Kidney epithelial cell (primary cell): ENCODE data around the gene TENT5A. TPM values are rescaled to one million over a fixed set of nuclear protein-coding genes. Genes with fewer than 3 reads are reported as not detected.

Experiments used
- DNase-seq: peaks from one replicate; pipeline ENCODE4 v3.0.0-alpha.2; 2010; ENCODE audit warnings: low read depth
- H3K27me3 ChIP-seq: 2 replicates; pipeline ENCODE4 v1.6.0; 2011; ENCODE audit warnings: low read length; ENCODE audit not compliant: control insufficient read depth, insufficient read depth
- H3K36me3 ChIP-seq: 2 replicates; pipeline ENCODE4 v1.5.1; 2011; ENCODE audit warnings: low read length; ENCODE audit not compliant: control insufficient read depth, insufficient read depth
- H3K4me3 ChIP-seq: 2 replicates; pipeline ENCODE4 v1.5.1; 2011; ENCODE audit warnings: low read depth, mild to moderate bottlenecking, control low read depth, low read length
- total RNA-seq: library from RNA; depleted of rRNA; stranded (reverse); fragments of >200 nt; gene quantifications from 2 replicates; pipeline ENCODE4 v1.2.3, GENCODE V29; 2015
- TF ChIP-seq, protein P1 (sequence below): IDR thresholded peaks from 2 replicates; pipeline ENCODE4 v1.5.1; 2011; ENCODE audit warnings: mild to moderate bottlenecking, moderate library complexity, low read length, control low read depth, inconsistent platforms; ENCODE audit not compliant: insufficient read depth, poor library complexity, severe bottlenecking

Gene TENT5A
- total RNA-seq, 1 donor from 2014 or later, result 4.6 TPM

DNA sequence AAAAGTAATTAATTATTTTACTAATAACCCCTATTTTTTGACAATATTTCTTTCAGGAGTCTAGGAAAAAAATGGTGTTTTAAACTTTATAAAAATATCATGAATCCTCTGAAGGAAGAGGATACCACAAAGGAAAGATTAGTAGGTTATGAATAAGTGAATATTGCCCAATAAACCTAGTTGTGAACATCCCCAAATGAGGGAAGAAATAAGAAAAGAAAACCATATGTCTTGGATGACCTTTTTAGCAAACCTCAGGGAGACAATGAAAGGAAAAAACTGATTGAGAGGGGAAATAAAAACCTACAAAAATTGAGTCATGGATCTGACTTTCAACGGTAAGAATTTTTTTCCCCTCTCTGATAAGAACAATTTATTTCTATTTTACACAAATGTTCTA, 34.4 kb downstream of the TENT5A start:
- H3K27me3 ChIP-seq, result no peaks in the 10 kb centered on the region
- TF ChIP-seq, protein P1, sequence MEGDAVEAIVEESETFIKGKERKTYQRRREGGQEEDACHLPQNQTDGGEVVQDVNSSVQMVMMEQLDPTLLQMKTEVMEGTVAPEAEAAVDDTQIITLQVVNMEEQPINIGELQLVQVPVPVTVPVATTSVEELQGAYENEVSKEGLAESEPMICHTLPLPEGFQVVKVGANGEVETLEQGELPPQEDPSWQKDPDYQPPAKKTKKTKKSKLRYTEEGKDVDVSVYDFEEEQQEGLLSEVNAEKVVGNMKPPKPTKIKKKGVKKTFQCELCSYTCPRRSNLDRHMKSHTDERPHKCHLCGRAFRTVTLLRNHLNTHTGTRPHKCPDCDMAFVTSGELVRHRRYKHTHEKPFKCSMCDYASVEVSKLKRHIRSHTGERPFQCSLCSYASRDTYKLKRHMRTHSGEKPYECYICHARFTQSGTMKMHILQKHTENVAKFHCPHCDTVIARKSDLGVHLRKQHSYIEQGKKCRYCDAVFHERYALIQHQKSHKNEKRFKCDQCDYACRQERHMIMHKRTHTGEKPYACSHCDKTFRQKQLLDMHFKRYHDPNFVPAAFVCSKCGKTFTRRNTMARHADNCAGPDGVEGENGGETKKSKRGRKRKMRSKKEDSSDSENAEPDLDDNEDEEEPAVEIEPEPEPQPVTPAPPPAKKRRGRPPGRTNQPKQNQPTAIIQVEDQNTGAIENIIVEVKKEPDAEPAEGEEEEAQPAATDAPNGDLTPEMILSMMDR, result no peak
- H3K4me3 ChIP-seq, result no peak overlapping the region
- no peak for DNase-seq
- no peaks in the 10 kb centered on the region for H3K36me3 ChIP-seq

DNA sequence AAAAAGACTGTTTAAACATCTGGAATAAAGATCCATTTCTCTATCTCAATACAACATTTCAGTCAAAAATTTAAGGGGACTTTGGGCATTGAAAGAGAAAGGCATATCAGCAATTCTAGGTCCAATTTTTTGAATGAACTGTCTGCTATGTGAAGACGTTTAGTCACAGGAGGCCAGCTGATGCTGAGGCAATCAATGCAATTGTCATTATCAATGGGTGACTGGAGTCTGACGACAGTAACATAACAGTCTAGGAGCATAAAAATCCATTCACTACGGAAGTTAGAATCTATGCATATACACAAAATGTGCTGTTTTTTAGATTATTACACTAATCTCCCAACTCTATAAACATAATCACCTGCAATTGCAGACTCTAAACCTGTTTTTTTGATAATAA, 37.8 kb downstream of the TENT5A start:
- Histone ChIP-seq H3K27me3 (no peaks in the 10 kb centered on the region), H3K4me3 (no peak overlapping the region), H3K36me3 (no peaks in the 10 kb centered on the region)
- no peak for DNase-seq
- TF ChIP-seq, protein P1, result no peak

DNA sequence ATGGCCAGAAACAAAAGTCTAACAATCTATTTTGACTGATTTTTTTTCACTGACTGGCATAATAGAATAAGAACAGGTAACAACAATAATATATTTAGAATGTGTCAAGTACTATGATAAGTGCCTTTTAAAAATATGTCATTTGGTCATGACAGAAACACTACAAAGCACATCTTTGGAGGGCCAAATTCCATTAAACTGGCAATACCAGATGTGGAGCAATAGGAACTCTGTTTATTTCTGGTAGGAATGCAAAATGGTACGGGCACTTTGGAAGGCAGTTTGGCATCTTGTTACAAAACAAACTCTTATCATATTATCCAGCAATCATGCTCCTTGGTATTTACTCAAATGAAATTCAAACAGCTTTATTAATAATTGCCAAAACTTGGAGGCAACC, 39.3 kb downstream of the TENT5A start:
- no peaks in the 10 kb centered on the region for H3K36me3 ChIP-seq
- TF ChIP-seq, protein P1, result no peak
- DNase-seq, result no peak
- no peak overlapping the region for H3K4me3 ChIP-seq
- no peaks in the 10 kb centered on the region for H3K27me3 ChIP-seq

DNA sequence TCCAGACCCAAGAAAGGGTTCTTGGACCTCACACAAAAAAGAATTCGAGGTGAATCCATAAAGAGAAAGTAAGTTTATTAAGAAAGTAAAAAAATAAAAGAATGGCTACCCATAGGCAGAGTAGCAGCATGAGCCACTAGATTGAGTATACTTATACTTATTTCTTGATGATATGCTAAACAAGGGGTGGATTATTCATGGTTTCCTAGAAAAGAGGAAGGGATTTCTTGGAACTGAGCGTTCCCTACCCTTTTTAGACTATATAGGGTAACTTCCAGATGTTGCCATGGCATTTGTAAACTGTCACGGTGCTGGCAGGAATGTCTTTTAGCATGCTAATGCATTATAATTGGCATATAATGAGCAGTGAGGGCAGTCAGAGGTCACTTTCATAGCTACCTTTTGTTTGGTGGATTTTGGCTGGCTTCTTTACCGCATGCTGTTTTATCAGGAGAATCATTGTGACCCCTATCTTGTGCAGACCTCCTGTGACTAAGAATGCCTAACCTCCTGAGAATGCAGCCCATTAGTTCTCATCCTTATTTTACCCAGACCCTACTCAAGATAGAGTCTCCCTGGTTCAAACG, 44.3 kb downstream of the TENT5A start:
- DNase-seq, result no peak
- Histone ChIP-seq H3K36me3 (no peaks in the 10 kb centered on the region), H3K4me3 (no peak overlapping the region), H3K27me3 (no peaks in the 10 kb centered on the region)
- TF ChIP-seq, protein P1, result no peak

DNA sequence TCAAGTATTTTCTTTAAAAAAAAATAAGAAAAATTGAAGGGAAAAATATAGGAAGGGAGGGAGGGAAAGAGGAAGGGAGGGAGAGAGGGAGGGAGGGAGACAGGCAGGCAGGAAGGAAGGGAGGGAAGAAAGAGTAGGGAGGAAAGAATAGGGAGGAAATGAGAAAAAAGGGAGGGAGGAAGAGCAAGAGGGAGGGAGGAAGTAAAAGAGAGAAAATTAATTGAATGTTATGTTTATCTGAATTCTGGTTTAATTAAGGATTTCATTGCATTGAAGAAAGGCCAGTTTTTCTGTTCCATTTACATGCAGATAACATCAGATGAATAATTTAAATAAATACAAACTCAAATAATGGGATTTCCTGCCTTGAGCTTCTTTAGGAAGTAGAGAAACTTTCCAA, 47.8 kb downstream of the TENT5A start:
- TF ChIP-seq, protein P1, result no peak
- Histone ChIP-seq H3K27me3 (no peaks in the 10 kb centered on the region), H3K4me3 (no peak overlapping the region), H3K36me3 (no peaks in the 10 kb centered on the region)
- no peak for DNase-seq

DNA sequence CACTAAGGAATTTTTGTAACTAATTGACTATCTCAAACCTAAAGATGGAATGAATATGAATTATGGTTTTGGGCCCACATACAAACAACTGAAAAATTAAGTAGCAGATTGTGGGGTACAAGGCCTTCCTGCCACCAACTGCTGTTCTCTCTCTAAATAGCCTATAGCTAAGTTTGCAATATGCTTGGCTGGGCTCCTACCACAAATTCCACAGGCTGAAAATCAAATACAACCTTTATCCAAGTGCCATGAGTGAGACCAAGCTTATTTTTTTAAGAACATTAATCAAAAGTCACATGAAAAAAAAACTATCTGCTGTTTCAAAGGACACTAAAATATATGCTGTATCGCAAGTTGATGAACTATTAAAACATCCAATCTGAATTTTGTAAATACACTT, 52.1 kb downstream of the TENT5A start:
- Histone ChIP-seq H3K4me3 (no peak overlapping the region), H3K27me3 (no peaks in the 10 kb centered on the region), H3K36me3 (no peaks in the 10 kb centered on the region)
- no peak for DNase-seq
- TF ChIP-seq, protein P1, result no peak
